Jurkat, Clone E6-1 (cell line): ENCODE measurements around the gene ARMC8. TPM values are rescaled to one million over a fixed set of nuclear protein-coding genes. Genes with fewer than 3 reads are reported as not detected.
"Not testable (repeated sequence)": the region's sequence is repeated elsewhere in the genome, so short reads cannot be mapped to it uniquely, and the experiment has no call there.

Experiments
- DNase-seq: peaks from one replicate; pipeline ENCODE4 v3.0.0-alpha.2; 2011; ENCODE audit warnings: low read depth, low spot score
- H3K4me3 ChIP-seq: 2 replicates; pipeline ENCODE4 v1.5.1; 2011; ENCODE audit warnings: mild to moderate bottlenecking, low read length, control low read depth, moderate library complexity
- polyA plus RNA-seq: library from polyadenylated mRNA; unstranded; fragments of >200 nt; gene quantifications from one replicate; pipeline ENCODE4 v1.2.1, GENCODE V29; 2012; ENCODE audit warnings: missing spikeins; ENCODE audit not compliant: insufficient read length, insufficient read depth

The ARMC8 gene
- 63.9 TPM for polyA plus RNA-seq

GRCh38 chr3:138187296-138188012 is at the start of gene ARMC8:
Gene ARMC8, plus strand, starts transcription at chr3:138187301. Its CDS starts 254 bp downstream, at chr3:138187555.
- no peak for DNase-seq
- peak within 1 kb of the TSS; percentile 88 for H3K4me3 ChIP-seq

- H3K4me3 ChIP-seq, result no peak overlapping the region
- no peak for DNase-seq
Measured at GRCh38 chr3:138137861-138138260, 49.2 kb upstream of the ARMC8 start.

- no peak overlapping the region for H3K4me3 ChIP-seq
- DNase-seq, result no peak
Measured at GRCh38 chr3:138139691-138140090, 47.4 kb upstream of the ARMC8 start.

GRCh38 chr3:138140940-138141339 is 46.2 kb upstream of the ARMC8 start:
- DNase-seq, result no peak
- no peak overlapping the region for H3K4me3 ChIP-seq

GRCh38 chr3:138142181-138142580 is 44.9 kb upstream of the ARMC8 start:
- not testable (repeated sequence) for H3K4me3 ChIP-seq, DNase-seq

- DNase-seq, result no peak
Measured at GRCh38 chr3:138148503-138148902, 38.6 kb upstream of the ARMC8 start.

GRCh38 chr3:138154534-138154933 is 32.6 kb upstream of the ARMC8 start:
- H3K4me3 ChIP-seq, result no peak overlapping the region
- no peak for DNase-seq

More at GRCh38 chr3:138148503-138148902, 38.6 kb upstream of the ARMC8 start:
- H3K4me3 ChIP-seq, result no peak overlapping the region

- no peak for DNase-seq
- no peak overlapping the region for H3K4me3 ChIP-seq
Measured at GRCh38 chr3:138157743-138158142, 29.4 kb upstream of the ARMC8 start.

GRCh38 chr3:138165061-138165460 is 22.0 kb upstream of the ARMC8 start:
- DNase-seq, result no peak
- H3K4me3 ChIP-seq, result no peak overlapping the region

- H3K4me3 ChIP-seq, result no peak overlapping the region
- no peak for DNase-seq
Measured at GRCh38 chr3:138172625-138173024, 14.5 kb upstream of the ARMC8 start.

GRCh38 chr3:138173769-138174420 is 13.2 kb upstream of the ARMC8 start:
- no peak for DNase-seq
- H3K4me3 ChIP-seq, result peak overlapping the region; percentile 88

- DNase-seq, result peak; percentile 80
- H3K4me3 ChIP-seq, result peak within 1 kb of the TSS; percentile 88
Measured at GRCh38 chr3:138174421-138175131, 12.5 kb upstream of the ARMC8 start, which contains the start of gene DBR1. Gene DBR1, minus strand, starts transcription at chr3:138174921. Its CDS starts 126 bp downstream, at chr3:138174795.

- DNase-seq, result peak; percentile 54
- H3K4me3 ChIP-seq, result no peak overlapping the region
Measured at GRCh38 chr3:138180375-138181029, 6.6 kb upstream of the ARMC8 start.

- no peak overlapping the region for H3K4me3 ChIP-seq
- DNase-seq, result no peak
Measured at GRCh38 chr3:138184994-138185393, 2.1 kb upstream of the ARMC8 start.

GRCh38 chr3:138186221-138186620 is 880 bp upstream of the ARMC8 start:
- DNase-seq, result no peak
- peak overlapping the region; percentile 88 for H3K4me3 ChIP-seq

GRCh38 chr3:138186803-138187295 is 252 bp upstream of the ARMC8 start:
- peak; percentile 84 for DNase-seq

GRCh38 chr3:138188013-138188730 is 1.1 kb downstream of the ARMC8 start:
- peak overlapping the region; percentile 88 for H3K4me3 ChIP-seq
- no peak for DNase-seq

More at GRCh38 chr3:138186803-138187295, 252 bp upstream of the ARMC8 start:
- H3K4me3 ChIP-seq, result peak overlapping the region; percentile 88

GRCh38 chr3:138195481-138195880 is 8.4 kb downstream of the ARMC8 start:
- H3K4me3 ChIP-seq, result no peak overlapping the region
- no peak for DNase-seq
